Thyroid gland (tissue), 4 donors: Measurements from ENCODE around the gene PLCB1. TPM values are rescaled to one million over a fixed set of nuclear protein-coding genes. Genes with fewer than 3 reads are reported as not detected.

ENCODE experiments used
- DNase-seq, 2 donors: peaks; one replicate each; pipeline ENCODE4 v3.0.0-alpha.2; 2019
- H3K27ac ChIP-seq, 3 donors: fragments of 200-600 bp; sonication (generic); 1 replicate in 2 of 3; 2 replicates in 1 of 3; pipeline ENCODE4 v1.5.1; 2016 to 2019; ENCODE audit warnings: mild to moderate bottlenecking in 1 of 3, moderate library complexity in 1 of 3
- H3K27me3 ChIP-seq: fragments of 200-600 bp; sonication (generic); one replicate; pipeline ENCODE4 v1.5.1; 2019
- H3K36me3 ChIP-seq, 2 donors: fragments of 200-600 bp; sonication (generic); one replicate each; pipeline ENCODE4 v1.5.1; 2016 to 2019
- H3K4me1 ChIP-seq, 2 donors: fragments of 200-600 bp; sonication (generic); one replicate each; pipeline ENCODE4 v1.5.1; 2017 to 2019
- H3K4me3 ChIP-seq, 3 donors: fragments of 200-600 bp; sonication (generic); replicated peaks in 1 of 3; 1 replicate in 2 of 3; 2 replicates in 1 of 3; pipeline ENCODE4 v1.5.1; 2016; ENCODE audit warnings: mild to moderate bottlenecking in 1 of 3
- H3K9me3 ChIP-seq: fragments of 200-600 bp; sonication (generic); one replicate; pipeline ENCODE4 v1.5.1; 2017
- POLR2A ChIP-seq, 2 donors: fragments of 450-650 bp; IDR thresholded peaks; one replicate each; pipeline ENCODE4 v1.6.1; 2017; ENCODE audit warnings: antibody characterized with exemption in 2 of 2, mild to moderate bottlenecking in 2 of 2, moderate library complexity in 1 of 2
- WGBS, 2 donors: methylation state at CpG; one replicate each; pipeline ENCODE4 v1.1.5; 2017; 5-methylcytosine and 5-hydroxymethylcytosine counted together
- intact Hi-C: fragments of 100-400 bp; cut with DNase I; formaldehyde crosslinking; loops from one replicate; pipeline ENCODE4 v1.15.1; 2023
- total RNA-seq, 4 donors: library from RNA; depleted of rRNA; stranded (reverse); fragments of >200 nt; gene quantifications; one replicate each; pipeline ENCODE4 v1.2.3, GENCODE V29; 2016
- TF ChIP-seq, protein P1 (sequence below), 6 experiments: fragments of 200-600 bp in 3 of 6; fragments of 450-650 bp in 3 of 6; sonication (generic) in 3 of 6; IDR thresholded peaks; one replicate each; pipeline ENCODE4 v1.5.1; 2016 to 2019; ENCODE audit warnings: antibody characterized with exemption in 6 of 6, mild to moderate bottlenecking in 2 of 6, inconsistent platforms in 1 of 6, moderate library complexity in 1 of 6

Gene PLCB1
- total RNA-seq, 4 donors from 2014 or later, result 7.3 to 14.1 (median 11.0) TPM

DNA sequence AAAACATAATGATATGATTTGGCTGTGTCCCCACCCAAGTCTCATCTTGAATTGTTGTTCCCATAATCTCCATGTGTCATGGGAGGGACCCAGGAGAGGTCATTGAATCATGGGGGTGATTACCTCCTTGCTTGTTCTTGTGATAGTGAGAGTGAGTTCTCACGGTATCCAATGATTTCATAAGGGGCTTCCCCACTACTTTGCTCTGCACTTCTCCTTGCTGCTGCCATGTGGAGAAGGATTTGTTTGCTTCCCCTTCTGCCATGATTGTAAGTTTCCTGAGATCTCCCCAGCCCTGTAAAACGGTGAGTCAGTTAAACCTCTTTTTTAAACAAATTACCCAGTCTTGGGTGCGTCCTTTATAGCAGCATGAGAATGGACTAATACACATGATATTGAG is 780.0 kb downstream of the PLCB1 start:
- Histone ChIP-seq H3K27ac (no peak overlapping the region), H3K36me3 (no peaks in the 10 kb centered on the region), H3K27me3 (no peaks in the 10 kb centered on the region), H3K4me3 (no peak overlapping the region), H3K9me3 (no peaks in the 10 kb centered on the region), H3K4me1 (no peaks in the 10 kb centered on the region)
- TF ChIP-seq POLR2A (IDR thresholded peaks at IDR 0.05), result no peak
- TF ChIP-seq, protein P1, sequence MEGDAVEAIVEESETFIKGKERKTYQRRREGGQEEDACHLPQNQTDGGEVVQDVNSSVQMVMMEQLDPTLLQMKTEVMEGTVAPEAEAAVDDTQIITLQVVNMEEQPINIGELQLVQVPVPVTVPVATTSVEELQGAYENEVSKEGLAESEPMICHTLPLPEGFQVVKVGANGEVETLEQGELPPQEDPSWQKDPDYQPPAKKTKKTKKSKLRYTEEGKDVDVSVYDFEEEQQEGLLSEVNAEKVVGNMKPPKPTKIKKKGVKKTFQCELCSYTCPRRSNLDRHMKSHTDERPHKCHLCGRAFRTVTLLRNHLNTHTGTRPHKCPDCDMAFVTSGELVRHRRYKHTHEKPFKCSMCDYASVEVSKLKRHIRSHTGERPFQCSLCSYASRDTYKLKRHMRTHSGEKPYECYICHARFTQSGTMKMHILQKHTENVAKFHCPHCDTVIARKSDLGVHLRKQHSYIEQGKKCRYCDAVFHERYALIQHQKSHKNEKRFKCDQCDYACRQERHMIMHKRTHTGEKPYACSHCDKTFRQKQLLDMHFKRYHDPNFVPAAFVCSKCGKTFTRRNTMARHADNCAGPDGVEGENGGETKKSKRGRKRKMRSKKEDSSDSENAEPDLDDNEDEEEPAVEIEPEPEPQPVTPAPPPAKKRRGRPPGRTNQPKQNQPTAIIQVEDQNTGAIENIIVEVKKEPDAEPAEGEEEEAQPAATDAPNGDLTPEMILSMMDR (IDR thresholded peaks at IDR 0.05), result no peak
- 79 to 90% methylated on average over 3 of the region's 3 CpGs for WGBS, 2 donors
- intact Hi-C loops, result no loop called here
- DNase-seq, result no peak

DNA sequence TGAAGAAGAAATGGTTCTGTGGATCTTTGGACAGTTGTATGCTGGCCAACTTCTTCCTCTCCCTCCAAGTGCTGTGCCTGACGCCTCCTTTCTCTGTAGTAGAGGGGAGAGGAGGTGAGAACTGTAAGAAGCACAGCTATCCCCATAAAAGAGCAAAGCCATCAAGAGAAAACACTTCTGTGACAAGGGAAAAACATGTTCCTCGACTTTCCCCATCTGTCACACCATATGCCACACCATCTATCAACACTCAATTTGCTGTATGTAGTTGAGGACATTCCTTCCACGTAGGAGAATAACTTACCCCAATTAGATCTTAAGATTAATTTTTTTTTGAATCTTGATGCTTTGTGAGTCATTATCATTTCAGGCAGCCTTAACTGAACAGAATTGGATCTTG is 780.7 kb downstream of the PLCB1 start:
- 79 to 83% methylated on average over 3 of the region's 3 CpGs for WGBS, 2 donors

DNA sequence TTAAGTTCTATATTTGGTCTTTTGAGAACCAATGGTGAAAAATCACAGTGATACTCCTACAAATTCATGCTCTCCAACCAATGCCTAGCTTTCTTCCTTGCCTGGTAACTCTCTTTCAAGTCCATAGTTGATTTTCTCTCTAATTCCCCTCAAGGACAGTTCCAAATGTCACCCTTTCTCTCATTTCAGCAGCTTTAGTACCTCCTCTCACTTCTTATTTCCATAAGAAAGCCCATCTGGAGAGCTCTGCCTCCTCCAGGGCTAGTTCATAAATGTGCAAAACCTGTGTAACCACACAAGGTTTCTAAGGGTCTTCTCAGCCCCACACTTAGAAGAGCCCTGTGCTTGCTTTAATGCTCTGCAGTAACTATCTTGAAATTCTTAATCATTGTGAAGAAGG is 781.4 kb downstream of the PLCB1 start:
- Histone ChIP-seq H3K4me3 (no peak overlapping the region), H3K36me3 (no peaks in the 10 kb centered on the region), H3K27ac (no peak overlapping the region), H3K4me1 (no peaks in the 10 kb centered on the region), H3K9me3 (no peaks in the 10 kb centered on the region), H3K27me3 (no peaks in the 10 kb centered on the region)
- intact Hi-C loops, result no loop called here
- TF ChIP-seq, protein P1 (IDR thresholded peaks at IDR 0.05), result no peak
- TF ChIP-seq POLR2A (IDR thresholded peaks at IDR 0.05), result no peak
- no peak for DNase-seq

More for the DNA sequence above, 780.7 kb downstream of the PLCB1 start:
- Histone ChIP-seq H3K27me3 (no peaks in the 10 kb centered on the region), H3K4me1 (no peaks in the 10 kb centered on the region), H3K4me3 (no peak overlapping the region), H3K9me3 (no peaks in the 10 kb centered on the region), H3K36me3 (no peaks in the 10 kb centered on the region), H3K27ac (no peak overlapping the region)
- DNase-seq, result no peak
- intact Hi-C loops, result no loop called here
- no peak for TF ChIP-seq POLR2A (IDR thresholded peaks at IDR 0.05)
- TF ChIP-seq, protein P1 (IDR thresholded peaks at IDR 0.05), result no peak

DNA sequence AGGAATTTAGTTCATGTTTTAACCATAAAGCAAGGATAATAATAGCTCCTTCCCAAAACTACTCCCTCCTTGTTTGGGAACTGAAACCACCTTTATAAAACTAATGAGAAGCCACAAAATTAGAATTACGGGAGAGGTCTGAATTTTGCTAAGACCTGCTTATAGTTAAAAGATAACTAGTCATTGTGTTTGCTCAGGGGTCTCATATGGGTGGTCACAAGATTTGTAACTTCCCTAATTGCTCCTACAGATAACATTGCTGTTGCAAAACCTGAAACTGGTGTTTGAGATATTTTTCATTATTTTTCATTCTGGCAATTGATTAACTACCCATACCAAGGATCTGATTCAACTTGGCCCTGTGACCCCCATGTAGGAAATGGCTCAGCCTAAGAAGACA is 782.4 kb downstream of the PLCB1 start:
- Histone ChIP-seq H3K27ac (no peak overlapping the region), H3K4me3 (no peak overlapping the region), H3K27me3 (no peaks in the 10 kb centered on the region), H3K36me3 (no peaks in the 10 kb centered on the region), H3K4me1 (no peaks in the 10 kb centered on the region), H3K9me3 (no peaks in the 10 kb centered on the region)
- DNase-seq, result no peak
- intact Hi-C loops, result no loop called here
- TF ChIP-seq POLR2A (IDR thresholded peaks at IDR 0.05), result no peak
- TF ChIP-seq, protein P1 (IDR thresholded peaks at IDR 0.05), result no peak
- 90 to 93% methylated on average over 1 of the region's 1 CpG for WGBS, 2 donors

DNA sequence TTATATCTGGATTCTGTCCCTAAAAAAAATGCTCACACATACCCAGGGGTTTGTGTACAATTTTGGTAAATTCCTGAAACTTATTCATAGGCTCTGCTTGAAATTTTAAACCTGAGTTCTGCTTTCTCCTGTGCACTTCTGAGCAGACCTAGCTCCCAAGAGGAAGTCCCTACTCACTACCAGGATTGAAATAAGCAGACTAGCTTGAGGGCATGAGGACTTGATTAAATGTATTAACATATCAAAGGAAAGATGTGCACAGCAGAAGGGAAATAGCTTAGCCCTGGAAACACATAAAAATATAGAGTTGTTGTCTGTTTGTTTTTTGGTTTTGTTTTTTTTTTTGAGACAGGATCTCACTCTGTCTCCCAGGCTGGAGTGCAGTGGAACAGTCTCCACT is 785.0 kb downstream of the PLCB1 start:
- Histone ChIP-seq H3K27ac (no peak overlapping the region), H3K4me3 (no peak overlapping the region), H3K9me3 (no peaks in the 10 kb centered on the region), H3K27me3 (no peaks in the 10 kb centered on the region), H3K36me3 (no peaks in the 10 kb centered on the region), H3K4me1 (no peaks in the 10 kb centered on the region)
- DNase-seq, result no peak
- TF ChIP-seq, protein P1 (IDR thresholded peaks at IDR 0.05), result no peak
- no peak for TF ChIP-seq POLR2A (IDR thresholded peaks at IDR 0.05)
- intact Hi-C loops, result no loop called here
